Endodermal cell (in vitro differentiated cells): ENCODE data around the gene UBXN11. TPM values are rescaled to one million over a fixed set of nuclear protein-coding genes. Genes with fewer than 3 reads are reported as not detected.
A peak's percentile ranks its signal among the peaks of the same experiment; 100 is the strongest.

Experiments used
- DNase-seq: peaks from one replicate; pipeline ENCODE4 v3.0.0-alpha.2; 2017
- H3K27ac ChIP-seq: 2 replicates; pipeline ENCODE4 v1.5.1; 2013; ENCODE audit warnings: mild to moderate bottlenecking, low read depth, low read length, moderate library complexity
- H3K27me3 ChIP-seq: 2 replicates; pipeline ENCODE4 v1.6.1; 2013; ENCODE audit warnings: mild to moderate bottlenecking, low read length, moderate library complexity; ENCODE audit not compliant: insufficient read depth, control insufficient read depth, poor library complexity, severe bottlenecking
- H3K36me3 ChIP-seq: 2 replicates; pipeline ENCODE4 v1.7.0; 2013; ENCODE audit warnings: mild to moderate bottlenecking, low read length, moderate library complexity; ENCODE audit not compliant: control insufficient read depth, insufficient read depth
- H3K4me1 ChIP-seq: one replicate; pipeline ENCODE4 v1.7.0; 2013; ENCODE audit warnings: low read length; ENCODE audit not compliant: control insufficient read depth, insufficient read depth
- H3K4me3 ChIP-seq: 2 replicates; pipeline ENCODE4 v1.5.1; 2013; ENCODE audit warnings: mild to moderate bottlenecking, low read length, moderate library complexity
- H3K9ac ChIP-seq: 2 replicates; pipeline ENCODE4 v1.6.1; 2013; ENCODE audit warnings: mild to moderate bottlenecking, low read length, moderate library complexity; ENCODE audit not compliant: poor library complexity, severe bottlenecking; ENCODE audit errors: extremely low read depth
- H3K9me3 ChIP-seq: 2 replicates; pipeline ENCODE4 v1.6.1; 2013; ENCODE audit warnings: mild to moderate bottlenecking, low read length, moderate library complexity; ENCODE audit not compliant: control insufficient read depth
- H3K27ac Mint-ChIP-seq: 2 replicates; pipeline ENCODE4 v1.8.0; 2020; ENCODE audit warnings: mixed read lengths
- H3K27me3 Mint-ChIP-seq: 2 replicates; pipeline ENCODE4 v1.8.0; 2021; ENCODE audit warnings: mild to moderate bottlenecking, mixed read lengths; ENCODE audit not compliant: insufficient read depth
- H3K36me3 Mint-ChIP-seq: 2 replicates; pipeline ENCODE4 v1.8.0; 2020; ENCODE audit warnings: low read depth, mixed read lengths
- H3K4me1 Mint-ChIP-seq: 2 replicates; pipeline ENCODE4 v1.8.0; 2020; ENCODE audit warnings: mixed read lengths
- H3K4me3 Mint-ChIP-seq: 2 replicates; pipeline ENCODE4 v1.8.0; 2020; ENCODE audit warnings: mild to moderate bottlenecking, moderate library complexity, mixed read lengths
- H3K9me3 Mint-ChIP-seq: 2 replicates; pipeline ENCODE4 v1.8.0; 2020; ENCODE audit warnings: mild to moderate bottlenecking, mixed read lengths
- WGBS, 2 experiments: methylation state at CpG; one replicate each; pipeline versions ENCODE4 v1.1.5 to v1.1.7; 2013; ENCODE audit warnings: missing lambda C conversion rate in 2 of 2, mixed read lengths in 1 of 2; ENCODE audit not compliant: insufficient coverage in 1 of 2, insufficient read length in 1 of 2; 5-methylcytosine and 5-hydroxymethylcytosine counted together
- total RNA-seq, 2 donors: library from RNA; stranded (reverse); fragmentation: NEBNext Ultra II Directional in 1 of 2; extraction: Animal tissue kit (Norgen Biotek cat#: 25700) in 1 of 2; gene quantifications; 2 replicates in 1 of 2; 3 replicates in 1 of 2; pipeline ENCODE4 v1.2.1, GENCODE V29; 2021
- TF ChIP-seq, protein P1 (sequence below): fragments of 200-600 bp; sonication (generic); conservative IDR thresholded peaks from 2 replicates; pipeline ENCODE4 v1.5.0; 2021; ENCODE audit warnings: antibody characterized with exemption, mild to moderate bottlenecking

Gene UBXN11
- total RNA-seq, 2 donors from 2014 or later = 24.3 to 30.3 TPM

GRCh38 chr1:26317612-26318337, 11.3 kb upstream of the UBXN11 start, which contains the start of gene CD52:
Gene CD52, plus strand, starts transcription at chr1:26317958. Its CDS starts 60 bp downstream, at chr1:26318018.
- peak; percentile 82 for DNase-seq
- Mint-ChIP-seq H3K9me3 (no peaks in the 10 kb centered on the region), H3K4me3 (peak within 1 kb of the TSS; percentile 4), H3K27me3 (peaks cover 4% of the 10 kb centered on the region), H3K36me3 (peaks cover 5% of the 10 kb centered on the region), H3K27ac (peak within 1 kb of the TSS; percentile 59), H3K4me1 (peaks cover 26% of the 10 kb centered on the region)
- Histone ChIP-seq H3K9me3 (no peaks in the 10 kb centered on the region), H3K4me1 (no peaks in the 10 kb centered on the region), H3K36me3 (no peaks in the 10 kb centered on the region), H3K27me3 (no peaks in the 10 kb centered on the region), H3K27ac (no peak within 1 kb of the TSS), H3K4me3 (no peak within 1 kb of the TSS), H3K9ac (no peak within 1 kb of the TSS)
- TF ChIP-seq, protein P1, sequence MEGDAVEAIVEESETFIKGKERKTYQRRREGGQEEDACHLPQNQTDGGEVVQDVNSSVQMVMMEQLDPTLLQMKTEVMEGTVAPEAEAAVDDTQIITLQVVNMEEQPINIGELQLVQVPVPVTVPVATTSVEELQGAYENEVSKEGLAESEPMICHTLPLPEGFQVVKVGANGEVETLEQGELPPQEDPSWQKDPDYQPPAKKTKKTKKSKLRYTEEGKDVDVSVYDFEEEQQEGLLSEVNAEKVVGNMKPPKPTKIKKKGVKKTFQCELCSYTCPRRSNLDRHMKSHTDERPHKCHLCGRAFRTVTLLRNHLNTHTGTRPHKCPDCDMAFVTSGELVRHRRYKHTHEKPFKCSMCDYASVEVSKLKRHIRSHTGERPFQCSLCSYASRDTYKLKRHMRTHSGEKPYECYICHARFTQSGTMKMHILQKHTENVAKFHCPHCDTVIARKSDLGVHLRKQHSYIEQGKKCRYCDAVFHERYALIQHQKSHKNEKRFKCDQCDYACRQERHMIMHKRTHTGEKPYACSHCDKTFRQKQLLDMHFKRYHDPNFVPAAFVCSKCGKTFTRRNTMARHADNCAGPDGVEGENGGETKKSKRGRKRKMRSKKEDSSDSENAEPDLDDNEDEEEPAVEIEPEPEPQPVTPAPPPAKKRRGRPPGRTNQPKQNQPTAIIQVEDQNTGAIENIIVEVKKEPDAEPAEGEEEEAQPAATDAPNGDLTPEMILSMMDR = no peak
- 71 to 77% methylated on average over 9 to 12 of the region's 12 CpGs for WGBS, 2 experiments

GRCh38 chr1:26317146-26317545, 10.7 kb upstream of the UBXN11 start:
- Histone ChIP-seq H3K4me3 (no peak overlapping the region), H3K9ac (no peak overlapping the region), H3K27ac (no peak overlapping the region), H3K27me3 (no peaks in the 10 kb centered on the region), H3K36me3 (no peaks in the 10 kb centered on the region), H3K9me3 (no peaks in the 10 kb centered on the region), H3K4me1 (no peaks in the 10 kb centered on the region)
- TF ChIP-seq, protein P1 = no peak
- Mint-ChIP-seq H3K9me3 (no peaks in the 10 kb centered on the region), H3K4me1 (peaks cover 23% of the 10 kb centered on the region), H3K36me3 (peaks cover 3% of the 10 kb centered on the region), H3K4me3 (peak overlapping the region; percentile 4), H3K27ac (peak overlapping the region; percentile 59), H3K27me3 (peaks cover 4% of the 10 kb centered on the region)
- WGBS, 2 experiments = 90% methylated on average over 2 of the region's 2 CpGs; no CpG with 5 or more reads in 1 of the 2 experiments
- DNase-seq = no peak

DNA sequence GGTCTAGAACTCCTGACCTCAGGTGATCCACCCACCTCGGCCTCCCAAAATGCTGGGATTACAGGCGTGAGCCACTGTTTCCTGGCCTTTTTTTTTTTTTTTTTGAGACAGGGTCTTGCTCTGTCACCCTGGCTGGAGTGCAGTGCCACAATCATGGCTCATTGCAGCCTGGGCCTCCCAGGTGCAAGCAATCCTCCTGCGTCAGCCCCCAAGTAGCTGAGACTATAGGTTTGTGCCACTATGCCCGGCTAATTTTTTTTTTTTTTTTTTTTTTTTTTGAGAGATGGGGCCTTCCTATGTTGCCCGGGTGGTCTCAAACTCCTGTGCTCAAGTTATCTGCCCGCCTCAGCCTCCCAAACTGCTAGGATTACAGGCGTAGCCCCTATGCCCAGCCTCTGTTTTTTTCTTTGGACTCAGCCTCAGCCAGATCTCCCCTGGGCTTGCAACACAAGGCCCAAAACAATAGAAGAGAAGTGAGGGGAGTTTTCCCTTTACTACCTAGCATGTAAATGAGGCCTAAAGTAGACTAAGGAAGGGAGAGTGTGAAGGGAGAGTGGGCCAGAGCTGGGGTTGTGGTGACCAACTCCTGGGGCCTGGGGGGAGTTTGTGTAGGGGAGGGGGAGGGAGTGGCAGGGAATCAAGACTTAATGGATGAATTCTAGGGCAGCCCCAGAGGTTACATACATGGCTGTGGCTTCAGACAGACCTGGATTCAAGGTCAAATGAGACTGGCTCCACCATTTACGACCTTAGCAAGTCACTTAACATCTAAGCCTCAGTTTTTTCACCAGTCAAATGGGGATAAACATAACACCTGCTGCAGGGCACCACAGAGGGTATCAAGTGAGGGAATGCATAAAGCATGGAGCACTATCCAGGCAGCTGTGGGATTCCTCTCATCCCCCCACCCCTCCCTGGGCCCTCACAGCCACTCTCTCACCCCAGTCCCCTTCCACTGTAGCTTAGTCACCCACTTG, 9.7 kb upstream of the UBXN11 start:
- Histone ChIP-seq H3K4me3 (no peak overlapping the region), H3K9ac (no peak overlapping the region), H3K27me3 (no peaks in the 10 kb centered on the region), H3K36me3 (no peaks in the 10 kb centered on the region), H3K9me3 (no peaks in the 10 kb centered on the region), H3K4me1 (no peaks in the 10 kb centered on the region), H3K27ac (no peak overlapping the region)
- Mint-ChIP-seq H3K36me3 (no peaks in the 10 kb centered on the region), H3K27me3 (peaks cover 8% of the 10 kb centered on the region), H3K4me3 (no peak overlapping the region), H3K4me1 (peaks cover 15% of the 10 kb centered on the region), H3K9me3 (no peaks in the 10 kb centered on the region), H3K27ac (peak overlapping the region; percentile 52)
- 80 to 92% methylated on average over 5 to 8 of the region's 8 CpGs for WGBS, 2 experiments
- TF ChIP-seq, protein P1 = no peak
- DNase-seq = no peak
